Caco-2 (cell line): ENCODE measurements around the gene IBA57. TPM values are rescaled to one million over a fixed set of nuclear protein-coding genes. Genes with fewer than 3 reads are reported as not detected.

ENCODE experiments used
- BruUV-seq: library from RNA; stranded (reverse); fragments of 400-500 nt; replicated peaks from 2 replicates; lab custom pipeline; 2021; lab: Mats Ljungman, UMichigan
- CTCF ChIA-PET: fragments of 300-600 bp; sonication (Branson Sonifier 250); formaldehyde crosslinking; loops from one replicate; lab custom pipeline; 2022; ENCODE audit warnings: antibody characterized with exemption; lab: Charles Lee
- POLR2A ChIA-PET: fragments of 300-600 bp; sonication (Branson Sonifier 250); formaldehyde crosslinking; loops from one replicate; lab custom pipeline; 2022; ENCODE audit warnings: antibody characterized with exemption; lab: Charles Lee
- DNase-seq, 2 experiments: peaks; one replicate each; pipeline versions ENCODE4 v3.0.0 to v3.0.0-alpha.2; 2020 to 2022
- H3K27me3 ChIP-seq: replicated peaks from 2 replicates; pipeline ENCODE4 v1.6.0; 2011; ENCODE audit warnings: low read length; ENCODE audit not compliant: control insufficient read depth, insufficient read depth
- H3K36me3 ChIP-seq: 2 replicates; pipeline ENCODE4 v1.5.1; 2011; ENCODE audit warnings: low read length; ENCODE audit not compliant: control insufficient read depth, insufficient read depth
- H3K4me1 ChIP-seq: fragments of 250-450 bp; sonication (Bioruptor Pico); 2 replicates; pipeline ENCODE4 v1.5.1; 2020; ENCODE audit warnings: mild to moderate bottlenecking
- H3K4me3 ChIP-seq: 2 replicates; pipeline ENCODE4 v1.5.1; 2011; ENCODE audit warnings: low read depth, mild to moderate bottlenecking, control low read depth, low read length
- H3K9me3 ChIP-seq: fragments of 250-450 bp; sonication (Bioruptor Pico); 2 replicates; pipeline ENCODE4 v1.5.1; 2020; ENCODE audit warnings: mild to moderate bottlenecking, moderate library complexity
- H3K27ac Mint-ChIP-seq: one replicate; pipeline ENCODE4 v1.8.0; 2022; ENCODE audit warnings: mixed read lengths; ENCODE audit not compliant: unreplicated experiment
- H3K27me3 Mint-ChIP-seq: one replicate; pipeline ENCODE4 v1.8.0; 2022; ENCODE audit warnings: mixed read lengths; ENCODE audit not compliant: insufficient read depth, unreplicated experiment
- H3K36me3 Mint-ChIP-seq: one replicate; pipeline ENCODE4 v1.8.0; 2022; ENCODE audit warnings: mild to moderate bottlenecking, mixed read lengths; ENCODE audit not compliant: insufficient read depth, unreplicated experiment
- H3K4me1 Mint-ChIP-seq: one replicate; pipeline ENCODE4 v1.8.0; 2022; ENCODE audit warnings: low read depth, mixed read lengths; ENCODE audit not compliant: unreplicated experiment
- H3K4me3 Mint-ChIP-seq: one replicate; pipeline ENCODE4 v1.8.0; 2022; ENCODE audit warnings: mild to moderate bottlenecking, moderate library complexity, mixed read lengths; ENCODE audit not compliant: unreplicated experiment
- H3K9me3 Mint-ChIP-seq: one replicate; pipeline ENCODE4 v1.8.0; 2022; ENCODE audit warnings: mixed read lengths; ENCODE audit not compliant: unreplicated experiment
- intact Hi-C: fragments of 100-400 bp; cut with micrococcal nuclease; formaldehyde crosslinking; loops from one replicate; pipeline ENCODE4 v1.10.0; 2022; ENCODE audit not compliant: unreplicated experiment
- total RNA-seq: library from RNA; stranded (reverse); gene quantifications from 2 replicates; pipeline ENCODE4 v1.2.3, GENCODE V29; 2022
- TF ChIP-seq, protein P1 (sequence below), 2 experiments: fragments of 200-600 bp in 1 of 2; IDR thresholded peaks; 1 replicate in 1 of 2; 2 replicates in 1 of 2; pipeline versions ENCODE4 v1.5.1 to v1.8.0; 2011 to 2022; ENCODE audit warnings: antibody characterized with exemption in 1 of 2, control low read depth in 1 of 2, inconsistent platforms in 1 of 2, low read depth in 1 of 2, low read length in 1 of 2, mild to moderate bottlenecking in 1 of 2, moderate library complexity in 1 of 2; ENCODE audit not compliant: insufficient read depth in 1 of 2, severe bottlenecking in 1 of 2, unreplicated experiment in 1 of 2

Gene IBA57
- total RNA-seq, 1 experiment from 2014 or later: 15.4 TPM

DNA sequence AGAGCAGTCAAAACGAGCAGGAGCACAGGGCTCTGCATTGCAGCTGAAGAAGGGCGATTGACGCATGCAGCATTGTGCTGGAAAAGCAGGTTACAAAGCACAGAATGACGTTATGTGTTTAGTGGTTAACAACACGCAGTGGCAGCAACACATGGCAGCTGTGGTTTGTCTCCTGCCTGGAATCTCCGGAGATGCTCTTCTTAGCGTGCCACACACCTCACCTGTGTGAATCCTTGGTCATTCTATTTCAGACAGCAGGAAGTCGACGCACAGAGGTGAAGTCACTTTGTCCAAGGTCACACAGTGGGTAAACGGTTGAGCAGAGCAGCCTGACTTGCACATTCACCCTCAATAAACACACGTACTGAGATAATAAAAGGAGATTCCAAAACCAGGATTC, 56.9 kb downstream of the IBA57 start:
- H3K4me3 ChIP-seq: no peak overlapping the region
- H3K27me3 ChIP-seq: no peaks in the 10 kb centered on the region
- Mint-ChIP-seq H3K4me1 (no peaks in the 10 kb centered on the region), H3K27ac (no peak overlapping the region), H3K36me3 (peaks cover 5% of the 10 kb centered on the region), H3K4me3 (no peak overlapping the region), H3K9me3 (no peaks in the 10 kb centered on the region), H3K27me3 (no peaks in the 10 kb centered on the region)
- H3K4me1 ChIP-seq: no peaks in the 10 kb centered on the region
- no peak for DNase-seq
- H3K36me3 ChIP-seq: no peaks in the 10 kb centered on the region
- no TSS peak for BruUV-seq
- TF ChIP-seq, protein P1, sequence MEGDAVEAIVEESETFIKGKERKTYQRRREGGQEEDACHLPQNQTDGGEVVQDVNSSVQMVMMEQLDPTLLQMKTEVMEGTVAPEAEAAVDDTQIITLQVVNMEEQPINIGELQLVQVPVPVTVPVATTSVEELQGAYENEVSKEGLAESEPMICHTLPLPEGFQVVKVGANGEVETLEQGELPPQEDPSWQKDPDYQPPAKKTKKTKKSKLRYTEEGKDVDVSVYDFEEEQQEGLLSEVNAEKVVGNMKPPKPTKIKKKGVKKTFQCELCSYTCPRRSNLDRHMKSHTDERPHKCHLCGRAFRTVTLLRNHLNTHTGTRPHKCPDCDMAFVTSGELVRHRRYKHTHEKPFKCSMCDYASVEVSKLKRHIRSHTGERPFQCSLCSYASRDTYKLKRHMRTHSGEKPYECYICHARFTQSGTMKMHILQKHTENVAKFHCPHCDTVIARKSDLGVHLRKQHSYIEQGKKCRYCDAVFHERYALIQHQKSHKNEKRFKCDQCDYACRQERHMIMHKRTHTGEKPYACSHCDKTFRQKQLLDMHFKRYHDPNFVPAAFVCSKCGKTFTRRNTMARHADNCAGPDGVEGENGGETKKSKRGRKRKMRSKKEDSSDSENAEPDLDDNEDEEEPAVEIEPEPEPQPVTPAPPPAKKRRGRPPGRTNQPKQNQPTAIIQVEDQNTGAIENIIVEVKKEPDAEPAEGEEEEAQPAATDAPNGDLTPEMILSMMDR (IDR thresholded peaks at IDR 0.05; ENCODE audit: insufficient read depth in 1 of 2, low read depth in 1 of 2, low read length in 1 of 2, severe bottlenecking in 1 of 2, unreplicated experiment in 1 of 2): no peak
- 0 out of 2 replicates have a peak, but pooled peaks cover 8% of the 10 kb centered on the region for H3K9me3 ChIP-seq
- ChIA-PET POLR2A (interaction anchor here (0.6 kb wide), 1 partner anchor 53 kb away, joined by 3 read pairs; no protein-coding TSS in a partner anchor), CTCF (no interaction called here)
- intact Hi-C loops: no loop called here

DNA sequence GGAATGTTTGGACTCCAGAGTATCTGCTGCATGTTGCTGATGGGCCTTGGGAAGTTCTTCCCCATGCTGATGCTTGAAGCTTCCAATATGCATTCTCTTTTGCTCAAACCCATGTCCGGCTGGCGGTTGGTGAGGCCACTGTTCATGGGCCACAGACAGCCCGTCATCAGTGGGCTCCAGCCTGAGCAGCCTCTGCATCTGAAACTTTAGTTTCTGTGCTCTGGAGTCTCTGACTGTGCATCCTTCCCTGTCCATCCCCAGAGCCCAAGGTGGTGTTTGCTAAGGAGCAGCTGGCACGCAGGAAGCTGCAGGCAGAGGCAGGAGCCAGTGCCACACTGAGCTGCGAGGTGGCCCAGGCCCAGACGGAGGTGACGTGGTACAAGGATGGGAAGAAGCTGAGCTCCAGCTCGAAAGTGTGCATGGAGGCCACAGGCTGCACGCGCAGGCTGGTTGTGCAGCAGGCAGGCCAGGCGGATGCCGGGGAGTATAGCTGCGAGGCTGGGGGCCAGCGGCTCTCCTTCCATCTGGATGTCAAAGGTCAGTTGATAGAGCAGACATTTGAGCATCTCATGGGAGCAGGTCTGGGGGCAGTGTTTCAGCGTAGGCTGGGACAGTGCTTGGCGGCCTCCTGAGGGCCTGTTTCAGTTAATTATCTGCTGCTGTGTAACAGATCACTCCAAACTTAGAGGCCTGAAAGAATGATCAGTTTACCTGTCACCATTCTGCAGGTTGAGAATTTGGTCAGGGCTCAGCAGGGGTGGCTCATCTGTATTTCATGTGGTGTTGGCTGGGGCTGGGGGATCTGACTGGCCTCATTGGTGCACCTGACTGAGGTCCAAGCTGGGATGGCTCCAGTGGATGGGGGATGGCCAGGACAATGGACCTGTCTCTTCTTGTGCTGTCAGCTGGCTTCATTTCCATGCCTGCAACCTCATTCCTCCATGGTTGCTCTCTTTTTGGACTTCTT, 58.9 kb downstream of the IBA57 start:
- Histone ChIP-seq H3K4me1 (no peaks in the 10 kb centered on the region), H3K36me3 (no peaks in the 10 kb centered on the region), H3K9me3 (0 out of 2 replicates have a peak, but pooled peaks cover 8% of the 10 kb centered on the region), H3K27me3 (no peaks in the 10 kb centered on the region), H3K4me3 (no peak overlapping the region)
- no peak overlapping the region for H3K27ac Mint-ChIP-seq
- no peaks in the 10 kb centered on the region for H3K9me3 Mint-ChIP-seq
- DNase-seq: no peak
- no TSS peak for BruUV-seq
- ChIA-PET POLR2A (no interaction called here), CTCF (no interaction called here)
- TF ChIP-seq, protein P1 (IDR thresholded peaks at IDR 0.05; ENCODE audit: insufficient read depth in 1 of 2, low read depth in 1 of 2, low read length in 1 of 2, severe bottlenecking in 1 of 2, unreplicated experiment in 1 of 2): no peak
- H3K27me3 Mint-ChIP-seq: no peaks in the 10 kb centered on the region
- intact Hi-C loops: no loop called here
- H3K36me3 Mint-ChIP-seq: peaks cover 5% of the 10 kb centered on the region
- H3K4me3 Mint-ChIP-seq: no peak overlapping the region
- no peaks in the 10 kb centered on the region for H3K4me1 Mint-ChIP-seq

DNA sequence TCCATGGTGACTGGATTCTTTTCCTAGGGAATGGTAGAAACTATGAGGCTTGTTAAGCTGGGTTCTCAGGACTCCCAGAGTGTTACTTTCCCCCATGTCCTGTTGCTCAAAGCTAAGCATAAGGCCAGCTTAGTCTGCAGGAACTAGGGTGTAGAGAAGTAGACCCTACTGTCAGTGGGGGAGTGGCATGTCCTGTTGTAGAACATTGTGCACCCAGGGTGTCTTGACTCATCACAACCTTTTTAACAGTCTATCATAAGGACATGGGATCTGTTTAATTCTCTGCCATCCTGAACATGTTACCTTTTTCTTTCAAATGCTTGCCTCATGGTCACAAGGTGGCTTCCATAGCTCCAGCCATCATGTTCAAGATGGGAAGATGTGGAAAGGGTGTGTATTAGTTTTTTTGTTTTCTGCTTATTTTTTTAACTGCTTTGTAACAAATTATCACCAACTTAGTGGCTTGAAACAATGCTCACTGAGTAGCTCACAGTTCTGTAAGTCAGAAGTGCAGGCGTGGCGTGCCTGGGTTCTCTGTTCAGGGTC, 59.6 kb downstream of the IBA57 start:
- Mint-ChIP-seq H3K4me1 (no peaks in the 10 kb centered on the region), H3K4me3 (no peak overlapping the region), H3K27ac (no peak overlapping the region), H3K27me3 (no peaks in the 10 kb centered on the region), H3K36me3 (peaks cover 5% of the 10 kb centered on the region), H3K9me3 (no peaks in the 10 kb centered on the region)
- ChIA-PET CTCF (no interaction called here), POLR2A (no interaction called here)
- DNase-seq: no peak
- H3K36me3 ChIP-seq: no peaks in the 10 kb centered on the region
- H3K27me3 ChIP-seq: no peaks in the 10 kb centered on the region
- 0 out of 2 replicates have a peak, but pooled peaks cover 8% of the 10 kb centered on the region for H3K9me3 ChIP-seq
- TF ChIP-seq, protein P1 (IDR thresholded peaks at IDR 0.05; ENCODE audit: insufficient read depth in 1 of 2, low read depth in 1 of 2, low read length in 1 of 2, severe bottlenecking in 1 of 2, unreplicated experiment in 1 of 2): no peak
- BruUV-seq: no TSS peak
- intact Hi-C loops: no loop called here
- no peak overlapping the region for H3K4me3 ChIP-seq
- no peaks in the 10 kb centered on the region for H3K4me1 ChIP-seq
